Suprapubic skin (tissue), 4 donors: ENCODE measurements around the gene GNB5.

Source experiments
- CTCF ChIP-seq, 2 donors: fragments of 200-600 bp in 1 of 2; fragments of 450-650 bp in 1 of 2; sonication (generic) in 1 of 2; IDR thresholded peaks; one replicate each; pipeline ENCODE4 v1.5.1; 2016 to 2019; ENCODE audit warnings: antibody characterized with exemption in 2 of 2, mild to moderate bottlenecking in 1 of 2, moderate library complexity in 1 of 2
- EP300 ChIP-seq: sonication (generic); formaldehyde crosslinking; IDR thresholded peaks from one replicate; pipeline ENCODE4 v1.6.1; 2017; ENCODE audit warnings: antibody characterized with exemption
- POLR2AphosphoS5 ChIP-seq, 3 donors: sonication (generic); formaldehyde crosslinking; IDR thresholded peaks; one replicate each; pipeline ENCODE4 v1.6.1; 2017; ENCODE audit warnings: antibody characterized with exemption in 3 of 3

DNA sequence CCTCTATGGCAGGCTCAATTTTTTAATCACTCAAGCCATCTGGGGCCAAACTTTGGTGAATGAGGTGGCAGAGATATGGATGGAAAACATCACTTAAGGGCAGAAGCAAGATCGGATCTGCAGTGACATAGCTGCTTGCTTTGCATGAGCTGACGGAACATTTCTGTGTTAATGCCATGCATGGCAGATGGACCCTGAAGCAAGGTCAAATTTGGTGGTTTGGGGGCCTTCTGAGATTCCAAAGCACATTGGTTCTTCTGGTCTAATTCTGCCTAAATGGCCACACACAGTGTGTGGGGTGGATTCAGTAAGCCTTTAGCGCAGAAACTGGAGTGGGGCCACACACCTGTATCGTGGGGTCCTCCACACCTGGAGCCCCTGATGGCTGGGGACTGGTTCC, 40.3 kb downstream of the GNB5 start:
- TF ChIP-seq CTCF (IDR thresholded peaks at IDR 0.05), result no peak
- TF ChIP-seq POLR2AphosphoS5 (IDR thresholded peaks at IDR 0.05), result no peak
- no peak for TF ChIP-seq EP300
